ENCODE results near the gene ERC2.
"Not testable (repeated sequence)": the region's sequence is repeated elsewhere in the genome, so short reads cannot be mapped to it uniquely, and the experiment has no call there.

Gene ERC2

GRCh38 chr3:55884066-55884465 lies 584.2 kb downstream of the ERC2 start:
- no peak for DNase-seq (ENCODE audit: low spot score)

DNA sequence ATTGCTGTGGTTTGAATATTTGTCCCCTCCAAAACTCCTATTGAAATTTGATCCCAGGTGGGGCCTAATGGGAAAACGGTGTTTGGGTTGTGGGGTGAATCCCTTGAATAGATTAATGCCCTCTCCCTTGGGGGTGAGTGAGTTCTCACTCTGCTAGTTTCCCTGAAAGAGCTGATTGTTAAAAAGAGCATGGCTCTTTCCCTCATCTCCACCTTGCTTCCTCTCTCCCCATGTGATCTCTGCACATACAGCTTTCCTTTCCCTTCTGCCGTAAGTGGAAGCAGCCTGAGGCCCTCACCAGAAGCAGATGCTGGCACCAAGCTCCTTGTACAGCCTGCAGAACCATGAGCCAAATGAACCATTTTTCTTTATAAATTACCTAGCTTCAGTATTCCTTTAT lies 586.3 kb downstream of the ERC2 start:
- DNase-seq (ENCODE audit: low spot score) = no peak

DNA sequence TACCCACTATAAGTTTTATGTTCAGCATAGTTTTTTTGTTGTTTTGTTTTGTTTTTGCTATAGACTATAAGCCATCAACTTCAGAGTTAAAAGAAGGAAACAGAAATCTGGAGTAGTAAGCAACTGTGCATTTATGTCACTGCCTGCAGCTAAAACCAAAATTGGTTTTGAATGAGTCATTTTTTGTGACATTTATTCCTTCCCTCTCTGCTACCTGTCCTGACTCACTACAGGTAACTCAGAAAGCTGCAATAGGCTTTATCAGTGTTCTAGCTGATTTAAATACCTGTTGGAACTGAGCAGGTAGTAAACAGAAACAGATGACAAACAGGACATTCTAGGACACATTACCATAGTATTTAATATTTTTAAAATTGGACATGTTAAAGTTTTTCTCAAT lies 587.9 kb downstream of the ERC2 start:
- no peak for DNase-seq (ENCODE audit: low spot score)

DNA sequence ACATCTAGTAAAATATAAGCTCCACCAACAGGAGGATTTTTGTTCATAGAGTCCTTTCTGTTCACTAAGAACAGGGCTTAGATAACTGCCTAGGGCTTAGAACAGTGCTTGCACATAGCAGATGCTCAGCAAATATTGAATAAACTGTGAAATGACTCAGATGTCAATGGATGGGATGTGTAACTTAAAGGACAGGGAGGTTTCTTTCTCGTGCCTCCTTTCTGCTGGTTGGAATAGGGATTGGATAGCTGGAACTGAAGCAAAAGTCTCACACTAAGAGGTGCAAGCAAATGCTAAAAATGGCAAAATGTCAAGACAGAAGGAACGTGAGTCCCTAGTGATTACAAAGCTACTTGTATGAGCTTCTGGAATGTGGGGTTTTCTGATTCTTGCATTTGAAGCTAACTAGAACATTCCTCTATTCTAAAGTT lies 588.4 kb downstream of the ERC2 start:
- no peak for DNase-seq (ENCODE audit: low spot score)

DNA sequence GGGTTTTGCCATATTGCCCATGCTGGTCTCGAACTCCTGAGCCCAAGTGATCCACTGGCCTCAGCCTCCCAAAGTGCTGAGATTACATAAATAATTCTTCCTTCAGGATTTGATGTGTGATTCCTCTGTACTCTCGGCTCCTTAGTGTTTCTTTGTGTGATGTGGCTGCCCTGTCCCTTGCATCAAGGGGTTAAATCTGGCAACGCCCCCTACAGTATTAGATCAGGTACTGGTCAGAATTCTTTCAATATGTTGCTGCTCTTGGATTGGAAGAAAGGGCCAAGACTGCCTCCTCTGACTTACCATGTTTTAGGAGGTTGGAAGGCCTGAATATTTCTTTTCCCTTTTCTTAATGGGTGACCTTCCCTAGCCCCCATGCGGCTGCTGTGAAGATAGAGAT lies 590.6 kb downstream of the ERC2 start:
- DNase-seq (ENCODE audit: low spot score) = no peak

DNA sequence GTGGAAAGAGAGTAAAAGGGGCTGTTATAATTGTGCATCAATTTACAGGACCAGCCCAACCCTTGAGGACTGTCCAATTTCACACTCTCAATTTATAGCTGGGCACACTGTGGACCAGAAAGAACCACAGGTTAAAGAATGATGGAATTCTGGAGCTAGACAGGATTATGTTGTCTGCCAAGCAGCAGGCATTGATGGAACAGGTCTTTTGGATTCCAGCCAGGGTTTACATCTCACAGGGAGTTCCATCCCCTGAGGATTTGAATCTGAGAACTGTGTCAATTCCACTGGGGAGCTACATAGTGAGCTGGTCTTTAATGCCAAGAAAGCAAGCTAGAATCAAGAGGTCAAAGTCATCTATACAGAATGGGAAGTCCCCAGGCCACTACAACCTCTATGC lies 591.7 kb downstream of the ERC2 start:
- no peak for DNase-seq (ENCODE audit: low spot score)

DNA sequence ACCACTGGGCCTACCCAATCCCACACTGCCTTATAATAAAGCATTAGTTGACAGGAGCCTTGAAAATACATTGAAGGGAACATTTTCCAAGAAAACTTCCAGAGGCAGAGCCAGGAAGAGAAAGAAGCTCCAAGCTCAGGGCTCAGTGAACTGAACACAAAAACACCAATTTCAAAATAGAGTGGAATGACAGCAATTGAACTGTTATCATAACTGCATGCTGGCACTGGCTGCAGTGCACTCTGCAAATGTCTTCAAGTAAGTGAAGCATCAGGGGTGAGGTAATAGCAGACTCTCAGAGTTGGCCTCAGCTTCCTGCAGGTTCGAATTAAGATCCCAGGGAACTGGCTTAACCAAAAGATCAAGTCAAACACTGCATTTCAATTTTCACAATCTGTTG lies 593.2 kb downstream of the ERC2 start:
- DNase-seq (ENCODE audit: low spot score) = no peak

DNA sequence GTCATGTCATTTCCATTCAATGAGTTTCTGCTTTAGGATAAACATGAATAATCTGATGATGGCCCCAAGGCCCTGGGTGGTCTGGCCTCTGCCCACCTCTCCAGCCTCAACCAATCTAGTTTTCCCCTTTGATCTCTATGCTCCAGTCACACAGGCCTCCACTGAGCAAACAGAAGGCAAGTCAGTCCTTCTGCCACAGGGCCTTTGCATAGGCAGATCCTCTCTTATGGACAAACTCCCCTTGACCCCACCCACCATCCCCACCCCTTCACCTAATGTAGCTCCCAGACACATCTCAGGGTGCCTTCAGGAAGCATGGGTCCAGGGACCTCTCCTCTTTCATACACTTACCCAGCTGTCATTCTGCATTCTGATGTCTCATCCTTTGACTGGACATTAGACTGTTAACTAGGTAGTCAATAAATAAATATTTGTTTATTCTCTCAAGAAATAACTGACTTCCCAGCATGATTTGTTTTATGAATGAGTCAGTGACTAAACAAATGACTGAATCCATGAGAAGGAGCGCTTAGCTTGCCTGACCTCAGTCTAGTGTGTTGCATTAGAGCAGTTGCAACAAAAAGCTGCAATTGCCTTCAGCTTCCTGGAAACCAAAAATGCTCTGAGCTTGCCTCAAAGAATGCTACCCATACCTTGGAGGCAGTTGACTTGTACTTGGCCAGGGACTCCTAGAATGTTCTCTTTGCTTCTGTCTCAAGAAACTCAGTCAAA lies 594.6 kb downstream of the ERC2 start:
- DNase-seq (ENCODE audit: low spot score) = no peak

GRCh38 chr3:55870594-55870993 lies 597.7 kb downstream of the ERC2 start:
- DNase-seq (ENCODE audit: low spot score) = no peak

- DNase-seq (ENCODE audit: low spot score) = no peak
Measured at GRCh38 chr3:55868347-55868746, 599.9 kb downstream of the ERC2 start.

DNA sequence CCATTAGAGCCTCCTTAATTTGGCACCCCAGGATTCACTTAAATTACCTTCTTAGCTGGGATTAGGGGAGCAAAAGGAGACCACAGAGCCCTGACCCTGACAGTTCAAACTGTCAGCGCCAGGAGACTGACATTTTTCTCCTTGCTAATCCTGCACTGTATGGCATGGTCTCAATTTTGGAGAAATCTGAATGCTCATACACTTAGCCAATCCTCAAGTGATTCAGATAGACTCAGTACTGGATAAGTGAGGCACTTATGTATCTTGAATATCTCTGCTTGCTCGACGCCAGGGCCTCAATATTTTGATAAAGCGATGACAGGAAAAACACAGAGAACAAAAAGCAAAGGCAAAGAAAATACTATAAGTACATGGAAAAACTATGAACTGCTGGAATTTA lies 605.2 kb downstream of the ERC2 start:
- DNase-seq (ENCODE audit: low spot score) = no peak

- DNase-seq (ENCODE audit: low spot score) = no peak
Measured at GRCh38 chr3:55860049-55860721, 608.1 kb downstream of the ERC2 start.

GRCh38 chr3:55859305-55859704 lies 609.0 kb downstream of the ERC2 start:
- no peak for DNase-seq (ENCODE audit: low spot score)

DNA sequence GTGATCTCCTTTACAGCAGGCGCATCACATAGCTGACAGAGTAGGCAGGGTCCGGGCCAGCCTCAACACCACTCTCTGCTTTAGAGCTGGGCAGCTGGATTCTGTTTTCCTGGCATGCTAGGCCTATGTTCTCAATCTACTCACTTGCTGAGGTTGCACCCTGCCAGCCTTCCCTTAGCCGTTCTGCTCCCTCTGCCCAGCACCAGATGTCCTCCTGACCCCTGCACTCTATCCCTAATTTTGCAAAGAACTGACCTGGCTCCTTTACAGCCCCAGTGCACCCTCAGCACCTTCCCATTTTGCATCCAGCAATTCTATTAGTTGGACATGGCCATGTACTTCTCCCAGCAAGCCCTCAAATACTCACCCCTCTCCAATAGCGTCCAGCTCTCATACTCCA lies 609.5 kb downstream of the ERC2 start:
- no peak for DNase-seq (ENCODE audit: low spot score)

DNA sequence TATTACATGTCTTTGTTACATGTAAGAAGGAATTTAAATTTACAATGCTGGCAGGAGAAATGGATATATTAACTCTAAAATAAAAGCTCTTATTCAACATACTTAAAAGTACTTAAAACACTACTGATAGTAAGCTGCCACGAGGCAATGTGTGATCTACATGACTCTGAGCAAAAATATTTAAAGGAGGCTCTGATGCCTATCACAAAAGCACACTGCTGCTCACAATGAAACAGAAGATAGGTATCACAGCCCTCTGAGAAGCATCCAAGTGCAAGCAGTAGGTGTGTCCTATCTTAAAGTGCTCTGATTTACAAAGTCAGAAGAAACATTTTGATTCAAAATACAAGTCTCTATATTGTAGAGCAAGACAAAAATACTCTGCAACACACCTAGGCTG lies 610.0 kb downstream of the ERC2 start:
- DNase-seq (ENCODE audit: low spot score) = no peak

GRCh38 chr3:55857633-55858032 lies 610.6 kb downstream of the ERC2 start:
- no peak for DNase-seq (ENCODE audit: low spot score)

DNA sequence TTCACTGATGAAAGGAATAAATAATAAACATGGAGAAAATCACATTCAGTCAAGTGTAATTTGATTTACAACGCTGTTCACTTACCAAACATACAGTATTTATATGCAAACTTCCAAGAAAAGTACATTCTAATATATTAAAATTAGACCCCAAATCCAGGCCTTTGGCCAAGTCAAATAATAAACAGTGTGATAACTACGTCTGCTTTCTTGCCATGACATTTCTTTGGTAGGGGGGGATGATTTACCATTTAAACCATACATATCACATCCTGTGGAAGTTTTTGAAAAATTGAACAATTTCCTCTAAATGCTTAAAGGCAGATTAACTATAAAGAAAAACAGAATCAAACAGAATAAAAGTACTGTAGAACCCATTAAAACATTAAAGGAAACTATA lies 613.0 kb downstream of the ERC2 start:
- no peak for DNase-seq (ENCODE audit: low spot score)

- DNase-seq (ENCODE audit: low spot score) = no peak
Measured at GRCh38 chr3:55854494-55854893, 613.8 kb downstream of the ERC2 start.

DNA sequence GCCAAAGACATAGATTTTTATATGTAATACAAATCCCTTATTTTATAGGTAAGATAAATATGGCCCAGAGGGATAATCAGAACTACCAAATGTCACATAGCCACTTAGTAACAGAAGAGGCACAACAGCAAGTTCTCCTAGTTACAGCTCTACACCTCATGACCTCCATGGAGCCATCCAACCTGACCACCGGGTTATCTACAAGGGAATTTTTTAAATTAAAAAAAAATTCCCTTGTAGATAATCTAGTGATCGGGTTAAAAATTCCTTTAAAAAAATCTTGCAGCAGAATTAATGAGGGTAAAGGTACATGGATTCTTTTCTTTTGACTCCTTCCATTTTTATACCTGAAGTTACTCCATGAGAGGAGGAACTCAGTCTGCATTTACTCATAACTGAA lies 615.9 kb downstream of the ERC2 start:
- DNase-seq (ENCODE audit: low spot score) = no peak

- no peak for DNase-seq (ENCODE audit: low spot score)
Measured at GRCh38 chr3:55842204-55842603, 626.1 kb downstream of the ERC2 start.

- not testable (repeated sequence) for DNase-seq (ENCODE audit: low spot score)
Measured at GRCh38 chr3:55831876-55832275, 636.4 kb downstream of the ERC2 start.

DNA sequence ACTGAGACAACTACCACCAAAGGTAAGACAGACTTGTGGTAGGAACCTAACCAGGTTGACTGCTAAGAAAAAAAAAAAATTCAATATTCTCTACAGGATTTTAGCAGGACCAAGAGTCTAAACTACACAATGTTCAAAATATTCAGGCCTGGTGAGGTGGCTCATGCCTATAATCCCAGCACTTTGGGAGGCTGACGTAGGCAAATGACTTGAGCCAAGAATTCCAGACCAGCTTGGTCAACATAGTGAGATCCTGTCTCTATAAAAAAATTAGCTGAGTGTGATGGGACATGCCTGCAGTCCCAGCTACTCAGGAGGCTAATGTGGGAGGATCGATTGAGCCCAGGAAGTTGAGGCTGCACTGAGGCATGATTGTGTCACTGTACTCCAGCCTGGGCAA lies 639.6 kb downstream of the ERC2 start:
- DNase-seq (ENCODE audit: low spot score) = no peak

- peak; percentile 16 for DNase-seq (ENCODE audit: low spot score)
Measured at GRCh38 chr3:55827786-55828185, 640.5 kb downstream of the ERC2 start.

All from cerebellar cortex (tissue), 1 donor.